ENCODE measurements around the gene SFXN5.

SFXN5 gene

GRCh38 chr2:72959995-72960981, 111.2 kb downstream of the SFXN5 start:
- H3K4me3 ChIP-seq (ENCODE audit: low read depth, low read length), result no peak overlapping the region
- no peak overlapping the region for H3K27ac ChIP-seq (ENCODE audit: extremely low read depth, low read depth, low read length)
- CTCF ChIA-PET, result no interaction called here
- H3K9me3 ChIP-seq (ENCODE audit: control insufficient read depth, insufficient read depth, low read depth, low read length), result no peaks in the 10 kb centered on the region
- POLR2A ChIA-PET, result no interaction called here
- H3K4me1 ChIP-seq (ENCODE audit: control insufficient read depth, insufficient read depth, low read length), result no peaks in the 10 kb centered on the region
- peaks cover 0 to 2% of the 10 kb centered on the region in 2 experiments; a peak in 1 of 3 replicates for H3K36me3 ChIP-seq (ENCODE audit: control insufficient read depth in 2 of 2, insufficient read depth in 1 of 2, low read length in 2 of 2)
- TF ChIP-seq ZNF664 (tag by site-specific recombination; IDR thresholded peaks at IDR 0.05), result no peak
- no peak for TF ChIP-seq ZNF843 (tag by site-specific recombination; IDR thresholded peaks at IDR 0.05)
- no peak for TF ChIP-seq MEIS1 (CRISPR knock-in tag; IDR thresholded peaks at IDR 0.05; ENCODE audit: borderline replicate concordance)
- TF ChIP-seq ZXDB (tag by site-specific recombination; IDR thresholded peaks at IDR 0.05), result no peak
- TF ChIP-seq ZNF560 (tag by site-specific recombination; IDR thresholded peaks at IDR 0.05; ENCODE audit: borderline replicate concordance), result no peak
- no peak for TF ChIP-seq ZNF544 (tag by site-specific recombination; IDR thresholded peaks at IDR 0.05)
- TF ChIP-seq, protein P1, sequence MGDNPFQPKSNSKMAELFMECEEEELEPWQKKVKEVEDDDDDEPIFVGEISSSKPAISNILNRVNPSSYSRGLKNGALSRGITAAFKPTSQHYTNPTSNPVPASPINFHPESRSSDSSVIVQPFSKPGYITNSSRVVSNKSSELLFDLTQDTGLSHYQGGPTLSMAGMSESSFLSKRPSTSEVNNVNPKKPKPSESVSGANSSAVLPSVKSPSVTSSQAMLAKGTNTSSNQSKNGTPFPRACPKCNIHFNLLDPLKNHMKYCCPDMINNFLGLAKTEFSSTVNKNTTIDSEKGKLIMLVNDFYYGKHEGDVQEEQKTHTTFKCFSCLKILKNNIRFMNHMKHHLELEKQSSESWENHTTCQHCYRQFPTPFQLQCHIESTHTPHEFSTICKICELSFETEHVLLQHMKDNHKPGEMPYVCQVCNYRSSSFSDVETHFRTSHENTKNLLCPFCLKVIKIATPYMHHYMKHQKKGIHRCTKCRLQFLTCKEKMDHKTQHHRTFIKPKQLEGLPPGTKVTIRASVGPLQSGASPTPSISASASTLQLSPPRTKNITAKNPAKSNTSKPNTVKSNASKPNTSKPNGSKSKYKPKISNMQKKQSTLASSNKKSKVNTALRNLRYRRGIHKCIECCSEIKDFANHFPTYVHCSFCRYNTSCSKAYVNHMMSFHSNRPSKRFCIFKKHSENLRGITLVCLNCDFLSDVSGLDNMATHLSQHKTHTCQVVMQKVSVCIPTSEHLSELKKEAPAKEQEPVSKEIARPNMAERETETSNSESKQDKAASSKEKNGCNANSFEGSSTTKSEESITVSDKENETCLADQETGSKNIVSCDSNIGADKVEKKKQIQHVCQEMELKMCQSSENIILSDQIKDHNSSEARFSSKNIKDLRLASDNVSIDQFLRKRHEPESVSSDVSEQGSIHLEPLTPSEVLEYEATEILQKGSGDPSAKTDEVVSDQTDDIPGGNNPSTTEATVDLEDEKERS (tag by site-specific recombination; IDR thresholded peaks at IDR 0.05), result no peak
- TF ChIP-seq ZNF629 (tag by site-specific recombination; IDR thresholded peaks at IDR 0.05), result no peak
- TF ChIP-seq ZNF777 (tag by site-specific recombination; IDR thresholded peaks at IDR 0.05; ENCODE audit: borderline replicate concordance), result no peak
- no peak for TF ChIP-seq ZFP3 (tag by site-specific recombination; IDR thresholded peaks at IDR 0.05; ENCODE audit: low read depth)
- no peak for TF ChIP-seq KLF16 (tag by site-specific recombination; IDR thresholded peaks at IDR 0.05)
- TF ChIP-seq SCRT2 (tag by site-specific recombination; IDR thresholded peaks at IDR 0.05), result no peak
- no peak for TF ChIP-seq ZNF175 (tag by site-specific recombination; IDR thresholded peaks at IDR 0.05)

DNA sequence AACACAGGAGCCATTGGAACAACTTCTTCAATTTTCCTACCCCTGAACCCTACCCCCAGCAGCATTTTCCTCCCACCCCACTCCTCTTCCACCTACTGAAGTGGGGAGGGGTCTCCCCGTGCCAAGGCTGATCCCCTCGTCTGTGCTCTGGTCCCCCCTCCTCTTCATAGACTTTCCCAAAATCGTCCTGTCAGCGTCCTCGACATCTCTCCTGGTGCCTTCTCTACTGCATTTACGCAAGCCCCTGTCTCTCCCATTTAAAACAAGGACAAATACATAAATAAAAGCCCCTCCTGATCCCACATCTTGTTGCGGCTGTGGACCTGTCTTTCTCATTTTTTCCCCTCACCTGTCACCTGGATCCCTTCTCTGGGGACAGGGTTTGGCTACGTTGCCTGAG, 112.0 kb downstream of the SFXN5 start:
- peaks cover 0 to 2% of the 10 kb centered on the region in 2 experiments; a peak in 1 of 3 replicates for H3K36me3 ChIP-seq (ENCODE audit: control insufficient read depth in 2 of 2, insufficient read depth in 1 of 2, low read length in 2 of 2)
- no peaks in the 10 kb centered on the region for H3K4me1 ChIP-seq (ENCODE audit: control insufficient read depth, insufficient read depth, low read length)
- ChIA-PET CTCF (no interaction called here), POLR2A (no interaction called here)
- H3K27ac ChIP-seq (ENCODE audit: extremely low read depth, low read depth, low read length), result no peak overlapping the region
- TF ChIP-seq ZNF248 (tag by site-specific recombination; IDR thresholded peaks at IDR 0.05) (no peak), ZBTB48 (tag by site-specific recombination; IDR thresholded peaks at IDR 0.05) (no peak), ZNF555 (tag by site-specific recombination; conservative IDR thresholded peaks at IDR 0.05) (no peak), GFI1B (tag by site-specific recombination; IDR thresholded peaks at IDR 0.05) (no peak), ZIC2 (tag by site-specific recombination; IDR thresholded peaks at IDR 0.05) (no peak), ZNF558 (tag by site-specific recombination; IDR thresholded peaks at IDR 0.05) (no peak), ZNF843 (tag by site-specific recombination; IDR thresholded peaks at IDR 0.05) (no peak), HOXD13 (CRISPR knock-in tag; IDR thresholded peaks at IDR 0.05; ENCODE audit: borderline replicate concordance) (no peak), ZBTB20 (tag by site-specific recombination; IDR thresholded peaks at IDR 0.05) (no peak), GLI2 (tag by site-specific recombination; IDR thresholded peaks at IDR 0.05; ENCODE audit: borderline replicate concordance, low read depth) (no peak), ZNF324 (tag by site-specific recombination; IDR thresholded peaks at IDR 0.05) (no peak), ZFP3 (tag by site-specific recombination; IDR thresholded peaks at IDR 0.05; ENCODE audit: low read depth) (no peak), ZFP41 (tag by site-specific recombination; IDR thresholded peaks at IDR 0.05; ENCODE audit: borderline replicate concordance) (no peak), ZFP37 (tag by site-specific recombination; IDR thresholded peaks at IDR 0.05) (no peak), ZNF621 (tag by site-specific recombination; IDR thresholded peaks at IDR 0.05) (no peak)
- TF ChIP-seq, protein P2, sequence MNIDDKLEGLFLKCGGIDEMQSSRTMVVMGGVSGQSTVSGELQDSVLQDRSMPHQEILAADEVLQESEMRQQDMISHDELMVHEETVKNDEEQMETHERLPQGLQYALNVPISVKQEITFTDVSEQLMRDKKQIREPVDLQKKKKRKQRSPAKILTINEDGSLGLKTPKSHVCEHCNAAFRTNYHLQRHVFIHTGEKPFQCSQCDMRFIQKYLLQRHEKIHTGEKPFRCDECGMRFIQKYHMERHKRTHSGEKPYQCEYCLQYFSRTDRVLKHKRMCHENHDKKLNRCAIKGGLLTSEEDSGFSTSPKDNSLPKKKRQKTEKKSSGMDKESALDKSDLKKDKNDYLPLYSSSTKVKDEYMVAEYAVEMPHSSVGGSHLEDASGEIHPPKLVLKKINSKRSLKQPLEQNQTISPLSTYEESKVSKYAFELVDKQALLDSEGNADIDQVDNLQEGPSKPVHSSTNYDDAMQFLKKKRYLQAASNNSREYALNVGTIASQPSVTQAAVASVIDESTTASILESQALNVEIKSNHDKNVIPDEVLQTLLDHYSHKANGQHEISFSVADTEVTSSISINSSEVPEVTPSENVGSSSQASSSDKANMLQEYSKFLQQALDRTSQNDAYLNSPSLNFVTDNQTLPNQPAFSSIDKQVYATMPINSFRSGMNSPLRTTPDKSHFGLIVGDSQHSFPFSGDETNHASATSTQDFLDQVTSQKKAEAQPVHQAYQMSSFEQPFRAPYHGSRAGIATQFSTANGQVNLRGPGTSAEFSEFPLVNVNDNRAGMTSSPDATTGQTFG (tag by site-specific recombination; IDR thresholded peaks at IDR 0.05; ENCODE audit: borderline replicate concordance), result no peak
- TF ChIP-seq, protein P3, sequence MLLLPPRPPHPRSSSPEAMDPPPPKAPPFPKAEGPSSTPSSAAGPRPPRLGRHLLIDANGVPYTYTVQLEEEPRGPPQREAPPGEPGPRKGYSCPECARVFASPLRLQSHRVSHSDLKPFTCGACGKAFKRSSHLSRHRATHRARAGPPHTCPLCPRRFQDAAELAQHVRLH (tag by site-specific recombination; IDR thresholded peaks at IDR 0.05), result no peak
- TF ChIP-seq, protein P4, sequence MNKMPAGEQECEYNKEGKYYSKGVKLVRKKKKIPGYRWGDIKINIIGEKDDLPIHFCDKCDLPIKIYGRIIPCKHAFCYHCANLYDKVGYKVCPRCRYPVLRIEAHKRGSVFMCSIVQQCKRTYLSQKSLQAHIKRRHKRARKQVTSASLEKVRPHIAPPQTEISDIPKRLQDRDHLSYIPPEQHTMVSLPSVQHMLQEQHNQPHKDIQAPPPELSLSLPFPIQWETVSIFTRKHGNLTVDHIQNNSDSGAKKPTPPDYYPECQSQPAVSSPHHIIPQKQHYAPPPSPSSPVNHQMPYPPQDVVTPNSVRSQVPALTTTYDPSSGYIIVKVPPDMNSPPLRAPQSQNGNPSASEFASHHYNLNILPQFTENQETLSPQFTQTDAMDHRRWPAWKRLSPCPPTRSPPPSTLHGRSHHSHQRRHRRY (tag by site-specific recombination; IDR thresholded peaks at IDR 0.05), result no peak
- H3K9me3 ChIP-seq (ENCODE audit: control insufficient read depth, insufficient read depth, low read depth, low read length), result no peaks in the 10 kb centered on the region
- H3K4me3 ChIP-seq (ENCODE audit: low read depth, low read length), result no peak overlapping the region

Measured in HEK293 (cell line).